ENCODE results near the gene PIK3CA. TPM values are rescaled to one million over a fixed set of nuclear protein-coding genes. Genes with fewer than 3 reads are reported as not detected.
A peak's percentile ranks its signal among the peaks of the same experiment; 100 is the strongest.
"Not testable (repeated sequence)": the region's sequence is repeated elsewhere in the genome, so short reads cannot be mapped to it uniquely, and the experiment has no call there.

PIK3CA gene
- total RNA-seq (2014; rRNA removed; shearing (Covaris generic); ENCODE audit: low replicate concordance), result 17.9 TPM in 2 replicates

DNA sequence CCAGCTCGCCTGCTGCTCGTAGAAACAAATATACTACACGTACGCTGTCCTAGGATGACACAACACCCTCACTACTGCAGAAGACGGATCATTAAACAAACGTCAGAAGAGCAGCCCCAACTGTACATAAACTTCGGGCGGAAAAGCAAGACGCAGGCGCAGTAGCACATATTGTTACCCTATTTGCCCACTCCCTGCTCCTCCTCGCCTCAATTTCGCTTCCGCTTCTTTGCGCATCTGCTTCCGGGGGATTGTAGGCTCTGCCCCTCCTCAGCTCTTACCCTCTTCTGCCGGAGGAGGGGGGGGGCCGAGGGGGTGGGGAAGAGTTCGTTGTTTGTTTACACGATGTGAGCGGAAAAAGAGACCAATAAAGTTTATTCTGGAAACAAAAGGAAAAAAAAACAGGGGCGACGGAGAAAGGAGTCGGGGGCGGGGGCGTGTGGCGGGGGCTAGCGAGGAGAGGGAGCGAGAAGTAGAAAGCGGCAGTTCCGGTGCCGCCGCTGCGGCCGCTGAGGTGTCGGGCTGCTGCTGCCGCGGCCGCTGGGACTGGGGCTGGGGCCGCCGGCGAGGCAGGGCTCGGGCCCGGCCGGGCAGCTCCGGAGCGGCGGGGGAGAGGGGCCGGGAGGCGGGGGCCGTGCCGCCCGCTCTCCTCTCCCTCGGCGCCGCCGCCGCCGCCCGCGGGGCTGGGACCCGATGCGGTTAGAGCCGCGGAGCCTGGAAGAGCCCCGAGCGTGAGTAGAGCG is at the start of gene PIK3CA:
Gene PIK3CA (plus strand): TSS at position 485 of the 743 bp plus-strand sequence. CDS start 50,469 bp downstream, outside the sequence.
- peak; percentile 98 for DNase-seq
- Histone ChIP-seq H3K4me3 (peak within 1 kb of the TSS; percentile 90), H3K27me3 (no peaks in the 10 kb centered on the region), H3K36me3 (no peaks in the 10 kb centered on the region), H3K9me3 (no peaks in the 10 kb centered on the region)

DNA sequence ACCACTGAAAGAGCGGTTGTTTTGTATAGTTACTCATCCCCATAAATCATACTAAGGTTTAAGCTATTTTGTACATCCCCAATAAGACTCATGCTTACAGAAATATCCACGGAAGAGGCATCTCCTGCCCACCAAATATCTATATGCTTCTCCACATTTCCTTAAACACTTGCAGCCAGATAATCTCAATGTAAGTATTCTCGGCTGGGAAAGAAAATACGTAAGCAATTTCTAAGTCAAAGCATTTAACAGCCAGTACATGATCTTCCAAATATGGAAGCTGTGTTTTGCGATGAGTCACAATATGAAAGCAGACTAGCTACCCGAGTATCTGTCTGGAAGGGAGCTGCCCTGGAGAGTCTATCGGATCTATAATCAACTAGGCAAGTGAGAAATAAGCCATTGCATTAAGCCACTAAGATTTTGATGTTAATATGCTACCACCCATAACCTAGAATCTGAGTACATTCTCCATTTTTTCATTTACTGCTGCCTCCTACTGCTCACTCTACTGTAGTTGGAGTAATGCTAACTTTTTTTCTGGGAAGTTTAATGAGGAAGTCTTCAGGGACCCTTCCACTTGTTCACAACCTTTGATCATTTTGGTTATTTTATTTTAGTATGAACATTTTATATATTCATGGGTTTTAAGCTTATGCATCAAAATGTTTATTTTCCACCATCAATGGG is 49.6 kb upstream of the PIK3CA start:
- Histone ChIP-seq H3K27me3 (no peaks in the 10 kb centered on the region), H3K9me3 (no peaks in the 10 kb centered on the region), H3K4me3 (peak overlapping the region; percentile 31), H3K36me3 (no peaks in the 10 kb centered on the region)
- DNase-seq, result no peak

DNA sequence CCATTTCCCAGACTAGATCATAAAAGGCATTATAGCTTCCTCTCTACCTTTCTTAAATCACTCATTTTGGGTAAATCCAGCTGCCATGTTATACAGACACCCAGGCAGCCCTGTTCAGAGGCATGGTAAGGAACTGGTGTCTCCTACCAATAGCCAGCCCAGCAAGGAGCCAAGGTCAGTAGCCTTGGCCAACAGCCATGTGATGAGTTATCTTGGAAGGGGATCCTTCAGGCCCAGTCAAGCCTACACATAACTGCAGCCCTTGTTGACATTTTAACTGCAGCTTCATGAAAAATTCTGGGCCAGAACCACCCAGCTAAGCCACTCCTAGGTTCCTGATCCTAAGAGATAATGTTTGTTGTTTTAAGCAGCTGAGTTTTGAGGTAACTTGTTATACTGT is 47.5 kb upstream of the PIK3CA start:
- no peaks in the 10 kb centered on the region for H3K9me3 ChIP-seq
- DNase-seq, result peak; percentile 86
- no peaks in the 10 kb centered on the region for H3K27me3 ChIP-seq
- H3K36me3 ChIP-seq, result no peaks in the 10 kb centered on the region
- no peak overlapping the region for H3K4me3 ChIP-seq

DNA sequence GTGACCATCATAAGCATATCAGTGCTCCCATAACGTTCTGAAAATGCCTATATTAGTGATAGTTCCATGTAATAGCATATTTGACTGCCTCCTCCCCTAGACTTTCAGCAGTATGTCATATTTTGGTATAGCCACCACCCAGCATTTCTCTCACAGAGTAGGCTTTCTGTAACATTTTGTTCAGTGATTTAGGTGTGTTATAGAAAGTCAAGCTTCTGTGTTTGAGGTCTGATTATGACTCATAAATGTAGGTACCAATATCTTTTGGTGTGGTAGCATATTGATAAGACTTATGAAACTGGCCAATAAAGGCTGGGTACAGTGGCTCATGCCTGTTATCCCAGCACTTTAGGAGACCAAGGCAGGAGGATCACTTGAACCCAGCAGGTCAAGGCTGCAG is 42.3 kb upstream of the PIK3CA start:
- Histone ChIP-seq H3K9me3 (peaks cover 7% of the 10 kb centered on the region; the same call in 1 of the 2 replicates), H3K36me3 (no peaks in the 10 kb centered on the region), H3K4me3 (no peak overlapping the region), H3K27me3 (no peaks in the 10 kb centered on the region)
- DNase-seq, result no peak

DNA sequence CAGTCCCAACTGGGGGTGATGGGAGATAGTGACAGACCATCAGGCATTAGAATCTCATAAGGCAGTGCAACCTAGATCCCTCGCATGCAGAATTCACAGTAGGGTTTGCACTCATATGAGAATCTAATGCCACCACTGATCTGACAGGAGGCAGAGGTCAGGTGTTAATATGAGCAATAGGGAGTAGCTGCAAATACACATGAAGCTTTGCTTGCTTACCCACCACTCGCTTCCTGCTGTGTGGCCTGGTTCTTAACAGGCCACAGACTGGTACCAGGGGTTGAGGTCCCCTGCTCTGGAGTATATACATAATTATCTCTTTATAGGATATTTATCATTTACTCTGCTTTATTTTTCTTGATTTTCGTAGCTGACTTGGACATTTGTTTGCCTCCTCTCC is 40.5 kb upstream of the PIK3CA start:
- no peaks in the 10 kb centered on the region for H3K27me3 ChIP-seq
- H3K36me3 ChIP-seq, result no peaks in the 10 kb centered on the region
- no peak for DNase-seq
- H3K4me3 ChIP-seq, result no peak overlapping the region
- H3K9me3 ChIP-seq, result peaks cover 7% of the 10 kb centered on the region; the same call in 1 of the 2 replicates

DNA sequence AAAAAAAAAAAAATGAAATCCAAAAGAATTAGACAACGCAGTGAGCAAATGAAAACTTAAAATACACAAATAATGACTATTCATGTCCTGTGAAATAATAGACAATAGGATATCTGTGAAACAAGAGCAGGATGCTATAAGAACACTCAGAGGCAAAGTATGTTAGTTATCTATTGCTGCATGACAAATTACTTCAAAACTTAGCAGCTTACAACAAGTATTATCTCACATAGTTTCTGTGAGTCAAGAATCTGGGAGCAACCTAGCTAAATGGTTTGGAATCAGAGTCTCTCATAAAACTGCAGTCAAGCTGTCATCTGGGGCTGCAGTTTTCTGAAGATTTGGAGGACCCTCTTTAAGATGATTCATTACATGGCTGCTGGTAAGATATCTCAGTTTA is 40.1 kb upstream of the PIK3CA start:
- no peaks in the 10 kb centered on the region for H3K27me3 ChIP-seq
- no peak for DNase-seq
- H3K36me3 ChIP-seq, result no peaks in the 10 kb centered on the region
- H3K9me3 ChIP-seq, result peaks cover 7% of the 10 kb centered on the region; the same call in 1 of the 2 replicates
- no peak overlapping the region for H3K4me3 ChIP-seq

DNA sequence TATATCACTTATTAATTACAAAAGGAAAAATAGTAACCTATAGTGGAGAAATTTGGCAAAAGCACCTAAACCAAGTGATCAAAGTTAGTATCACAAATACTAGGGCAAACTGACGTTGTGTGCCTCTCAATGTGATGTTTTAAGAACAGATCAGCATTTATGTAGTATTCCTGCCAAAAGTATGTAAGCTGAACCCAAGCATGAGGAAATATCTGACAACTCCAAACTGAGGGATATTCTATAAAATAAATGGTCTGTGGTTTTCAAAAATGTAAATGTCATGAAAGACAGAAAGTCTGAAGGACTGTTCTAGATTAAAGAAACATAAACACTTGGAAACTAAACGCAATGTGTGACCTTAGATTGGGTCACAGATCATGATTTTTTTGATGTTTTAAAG is 34.3 kb upstream of the PIK3CA start:
- Histone ChIP-seq H3K36me3 (no peaks in the 10 kb centered on the region), H3K4me3 (no peak overlapping the region), H3K27me3 (no peaks in the 10 kb centered on the region), H3K9me3 (peaks cover 4% of the 10 kb centered on the region; the same call in 1 of the 2 replicates)
- no peak for DNase-seq

DNA sequence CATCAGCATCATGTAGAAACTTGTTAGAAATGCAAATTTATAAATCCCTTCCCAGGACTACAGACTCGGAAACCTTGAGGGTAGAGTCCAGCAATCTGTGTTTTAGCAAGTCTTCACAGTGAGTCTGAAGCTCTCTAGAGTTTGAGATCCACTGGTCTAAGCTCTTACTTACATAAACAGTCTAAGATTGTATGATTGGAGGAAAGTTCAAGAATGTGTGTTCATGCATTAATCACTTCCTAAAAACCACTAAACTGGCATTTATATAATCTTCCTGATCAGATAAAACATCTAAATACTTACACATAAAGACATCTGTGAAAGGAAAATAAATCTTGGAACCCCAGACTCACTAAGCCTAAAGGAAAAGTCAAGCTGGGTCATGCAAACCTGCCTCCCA is 32.7 kb upstream of the PIK3CA start:
- not testable (repeated sequence) for H3K27me3 ChIP-seq, H3K9me3 ChIP-seq, H3K36me3 ChIP-seq, DNase-seq, H3K4me3 ChIP-seq

DNA sequence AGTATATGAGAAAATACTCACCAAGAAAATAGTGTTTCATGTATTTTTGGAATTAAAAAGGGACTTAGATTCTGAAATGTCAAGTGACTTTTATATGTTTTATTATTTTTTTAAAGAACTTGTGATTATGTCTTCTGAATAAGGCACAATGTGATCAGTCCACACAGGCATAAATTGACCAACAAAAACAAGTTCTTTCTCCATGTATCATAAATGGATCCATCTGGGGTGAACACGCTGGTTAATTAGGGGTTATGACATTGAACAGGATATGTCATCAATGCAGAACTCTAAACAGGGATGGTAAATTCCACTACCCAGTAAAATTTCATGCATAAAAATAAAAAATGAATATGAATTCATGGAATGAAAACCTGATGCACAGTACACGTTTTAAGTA is 31.3 kb upstream of the PIK3CA start:
- Histone ChIP-seq H3K27me3 (no peaks in the 10 kb centered on the region), H3K36me3 (no peaks in the 10 kb centered on the region), H3K9me3 (no peaks in the 10 kb centered on the region; the same call in 1 of the 2 replicates), H3K4me3 (no peak overlapping the region)
- no peak for DNase-seq

DNA sequence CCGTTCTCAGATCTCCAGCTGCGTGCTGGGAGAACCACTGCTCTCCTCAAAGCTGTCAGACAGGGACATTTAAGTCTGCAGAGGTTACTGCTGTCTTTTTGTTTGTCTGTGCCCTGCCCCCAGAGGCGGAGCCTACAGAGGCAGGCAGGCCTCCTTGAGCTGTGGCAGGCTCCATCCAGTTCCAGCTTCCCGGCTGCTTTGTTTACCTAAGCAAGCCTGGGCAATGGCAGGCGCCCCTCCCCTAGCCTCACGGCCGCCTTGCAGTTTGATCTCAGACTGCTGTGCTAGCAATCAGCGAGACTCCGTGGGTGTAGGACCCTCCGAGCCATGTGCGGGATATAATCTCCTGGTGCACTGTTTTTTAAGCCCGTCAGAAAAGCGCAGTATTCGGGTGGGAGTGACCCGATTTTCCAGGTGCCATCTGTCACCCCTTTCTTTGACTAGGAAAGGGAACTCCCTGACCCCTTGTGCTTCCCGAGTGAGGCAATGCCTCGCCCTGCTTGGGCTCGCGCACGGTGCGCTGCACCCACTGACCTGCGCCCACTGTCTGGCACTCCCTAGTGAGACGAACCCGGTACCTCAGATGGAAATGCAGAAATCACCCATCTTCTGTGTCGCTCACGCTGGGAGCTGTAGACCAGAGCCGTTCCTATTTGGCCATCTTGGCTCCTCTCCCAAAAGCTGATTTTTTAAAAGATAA is 15.8 kb upstream of the PIK3CA start:
- not testable (repeated sequence) for DNase-seq, H3K36me3 ChIP-seq, H3K4me3 ChIP-seq, H3K9me3 ChIP-seq, H3K27me3 ChIP-seq

DNA sequence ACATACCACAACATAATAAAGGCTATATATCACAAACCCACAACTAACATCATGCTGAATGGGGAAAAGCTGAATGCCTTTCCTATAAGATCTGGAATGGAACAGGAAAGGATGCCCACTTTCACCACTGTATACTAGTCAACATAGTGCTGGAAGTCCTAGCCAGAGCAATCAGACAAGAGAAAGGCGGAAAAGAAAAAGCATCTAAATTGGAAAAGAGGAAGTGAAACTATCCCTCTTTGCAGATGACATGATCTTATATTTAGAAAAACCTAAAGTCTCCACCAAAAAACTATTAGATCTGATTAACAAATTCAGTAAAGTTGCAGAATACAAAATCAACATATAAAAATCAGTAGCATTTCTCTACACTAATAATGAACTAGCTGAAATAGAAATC is 14.6 kb upstream of the PIK3CA start:
- H3K4me3 ChIP-seq, result no peak overlapping the region
- no peaks in the 10 kb centered on the region for H3K9me3 ChIP-seq
- no peak for DNase-seq
- H3K36me3 ChIP-seq, result no peaks in the 10 kb centered on the region
- no peaks in the 10 kb centered on the region for H3K27me3 ChIP-seq

DNA sequence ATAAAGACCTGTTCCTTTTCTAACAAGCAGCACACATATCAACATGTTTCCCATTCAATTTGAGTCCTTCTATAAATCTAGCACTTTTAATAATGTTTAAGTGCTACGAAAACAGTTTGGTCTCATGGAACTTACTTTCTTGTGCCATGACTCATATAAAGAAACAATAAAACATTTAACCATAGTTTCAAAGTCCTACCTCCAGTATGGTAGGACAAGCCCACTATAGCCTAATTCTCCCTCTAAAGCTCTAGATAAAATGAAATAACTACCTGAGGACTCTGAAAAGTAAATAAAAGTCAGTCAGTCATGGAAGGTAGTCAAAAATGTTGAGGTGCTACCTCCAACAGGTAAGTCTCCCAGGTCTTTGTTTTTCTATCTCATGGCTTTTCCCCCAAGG is 12.0 kb upstream of the PIK3CA start:
- Histone ChIP-seq H3K27me3 (no peaks in the 10 kb centered on the region), H3K36me3 (no peaks in the 10 kb centered on the region), H3K4me3 (no peak overlapping the region), H3K9me3 (no peaks in the 10 kb centered on the region)
- no peak for DNase-seq

DNA sequence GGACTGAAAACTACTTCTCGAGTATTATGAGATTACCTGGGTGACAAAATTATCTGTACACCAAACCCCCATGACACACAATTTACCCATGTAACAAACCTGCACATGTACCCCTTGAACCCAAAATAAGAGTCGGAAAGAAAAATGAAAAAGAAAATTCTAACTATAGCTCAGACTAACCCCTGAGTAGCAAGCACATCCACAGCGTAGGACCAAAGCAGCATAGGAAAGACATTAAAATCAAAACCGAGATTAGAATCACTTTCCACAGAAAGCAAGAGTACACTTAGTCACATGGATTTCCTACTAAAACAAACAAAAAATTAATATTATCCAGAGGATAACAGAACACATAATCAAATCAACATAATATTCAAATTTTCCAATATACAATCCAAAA is 6.3 kb upstream of the PIK3CA start:
- no peaks in the 10 kb centered on the region for H3K27me3 ChIP-seq
- DNase-seq, result no peak
- no peak overlapping the region for H3K4me3 ChIP-seq
- H3K36me3 ChIP-seq, result no peaks in the 10 kb centered on the region
- no peaks in the 10 kb centered on the region for H3K9me3 ChIP-seq

DNA sequence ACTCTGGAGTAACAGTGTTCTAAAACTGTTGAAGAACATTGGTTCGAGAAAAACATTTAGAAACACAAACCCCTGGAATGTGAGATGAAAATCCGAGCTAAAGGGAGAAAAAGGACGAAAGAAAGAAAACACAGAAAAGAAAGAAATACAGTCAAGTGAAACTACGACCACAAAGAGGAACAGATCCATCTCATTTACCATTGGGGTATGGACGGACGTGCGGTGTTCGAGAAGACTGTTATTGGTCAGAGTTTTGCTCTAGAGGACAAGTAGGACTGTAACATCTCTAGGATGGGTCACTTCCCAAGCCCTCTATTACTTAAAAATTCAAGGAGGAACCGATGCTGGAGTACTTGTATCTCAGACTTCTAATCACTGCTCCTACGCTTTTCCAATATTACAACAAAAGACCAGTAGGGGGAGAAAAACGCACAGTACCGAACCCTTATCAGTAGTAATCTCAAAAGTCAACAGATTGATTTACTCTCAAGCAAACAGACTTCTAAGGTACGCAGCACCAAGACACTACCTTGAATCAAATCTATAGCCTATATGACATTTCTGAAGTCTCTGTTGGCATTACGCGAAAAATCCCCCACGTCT is 1.1 kb upstream of the PIK3CA start:
- Histone ChIP-seq H3K36me3 (no peaks in the 10 kb centered on the region), H3K9me3 (no peaks in the 10 kb centered on the region), H3K27me3 (no peaks in the 10 kb centered on the region), H3K4me3 (peak overlapping the region; percentile 90)
- no peak for DNase-seq

DNA sequence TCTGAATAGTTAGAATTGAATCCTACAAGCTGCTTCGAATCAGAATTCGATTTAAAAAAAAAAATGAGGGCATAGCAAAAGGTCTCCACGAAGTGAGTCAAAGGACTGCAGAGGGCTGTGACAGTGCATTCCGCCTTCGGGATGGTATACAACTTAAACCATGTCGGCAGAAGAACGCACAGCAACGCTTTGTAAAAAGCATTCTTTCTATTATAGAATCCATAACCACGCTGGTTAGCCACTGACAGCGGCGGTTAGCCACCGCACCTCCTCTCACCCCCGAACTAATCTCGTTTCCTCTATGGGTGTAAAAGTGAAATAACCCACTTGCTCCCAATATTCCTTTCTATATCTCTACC is 664 bp upstream of the PIK3CA start:
- Histone ChIP-seq H3K27me3 (no peaks in the 10 kb centered on the region), H3K4me3 (peak overlapping the region; percentile 90), H3K9me3 (no peaks in the 10 kb centered on the region), H3K36me3 (no peaks in the 10 kb centered on the region)
- DNase-seq, result no peak

DNA sequence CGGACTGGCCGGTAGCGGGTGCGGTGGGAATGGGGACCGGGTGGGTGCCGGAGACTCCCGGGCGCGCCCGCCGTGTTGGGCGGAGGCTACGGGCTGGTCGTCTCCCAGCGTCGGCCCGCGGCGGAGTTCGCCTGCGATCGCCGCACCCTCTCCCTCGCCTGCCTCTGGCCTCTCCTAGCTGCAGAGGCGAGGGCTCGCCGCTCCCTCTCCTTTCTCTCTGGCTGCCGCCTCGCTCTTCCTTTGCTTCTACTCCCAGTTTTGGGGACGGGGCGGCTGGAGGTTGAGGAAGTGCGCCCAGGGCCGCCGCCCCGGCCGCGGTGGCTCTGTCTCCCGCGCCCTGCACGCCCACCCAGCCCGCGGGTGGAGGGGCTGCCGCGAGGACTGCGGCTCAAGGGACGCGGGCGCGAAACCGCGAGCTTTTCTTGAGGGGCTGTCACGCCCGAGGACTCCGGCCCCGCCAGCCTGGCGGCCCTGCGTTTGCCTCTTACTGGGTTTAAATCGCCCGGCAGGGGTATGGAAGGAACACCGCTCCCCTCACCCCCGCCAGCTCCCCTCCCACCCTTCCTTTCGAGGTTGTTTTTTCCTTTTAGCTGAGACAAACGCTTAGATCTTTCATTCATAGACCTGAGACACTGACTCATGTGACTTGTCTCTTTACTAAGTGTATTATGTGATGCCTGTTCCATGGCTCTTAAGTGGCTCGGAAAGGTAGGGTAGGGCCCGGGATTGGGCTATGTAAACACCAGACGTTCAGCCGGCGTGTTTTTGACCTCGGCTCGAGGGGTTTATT is 654 bp downstream of the PIK3CA start:
- Histone ChIP-seq H3K9me3 (no peaks in the 10 kb centered on the region), H3K27me3 (no peaks in the 10 kb centered on the region), H3K36me3 (no peaks in the 10 kb centered on the region), H3K4me3 (peak overlapping the region; percentile 90)
- DNase-seq, result peak; percentile 65
